Upper lobe of left lung (tissue), 6 donors: ENCODE data around the gene CAMKK2. TPM values are rescaled to one million over a fixed set of nuclear protein-coding genes. Genes with fewer than 3 reads are reported as not detected.

Experiments used
- ATAC-seq, 2 donors: fragments of 200-7000 bp; cut with Tn5 transposase; one replicate each; pipeline ENCODE4 v1.9.1; 2022; ENCODE audit warnings: mild to moderate bottlenecking in 2 of 2, moderate library complexity in 2 of 2; ENCODE audit not compliant: low FRiP score in 2 of 2
- DNase-seq, 2 donors: peaks; one replicate each; pipeline ENCODE4 v3.0.0-alpha.2; 2019 to 2020
- H3K27ac ChIP-seq, 4 donors: fragments of 200-600 bp; sonication (generic); one replicate each; pipeline ENCODE4 v1.5.1; 2016 to 2019
- H3K27me3 ChIP-seq, 4 donors: fragments of 200-600 bp; sonication (generic); one replicate each; pipeline ENCODE4 v1.5.1; 2017 to 2019
- H3K36me3 ChIP-seq, 4 donors: fragments of 200-600 bp; sonication (generic); one replicate each; pipeline ENCODE4 v1.5.1; 2016 to 2019
- H3K4me1 ChIP-seq, 4 donors: fragments of 200-600 bp; sonication (generic); one replicate each; pipeline ENCODE4 v1.5.1; 2018 to 2019
- H3K4me3 ChIP-seq, 4 donors: fragments of 200-600 bp; sonication (generic); one replicate each; pipeline ENCODE4 v1.5.1; 2017 to 2019; ENCODE audit warnings: mild to moderate bottlenecking in 2 of 4, moderate library complexity in 1 of 4
- H3K9me3 ChIP-seq, 4 donors: fragments of 200-600 bp; sonication (generic); one replicate each; pipeline ENCODE4 v1.5.1; 2018 to 2019
- CTCF ChIP-seq, 6 experiments: fragments of 450-650 bp in 4 of 6; fragments of 200-600 bp in 2 of 6; sonication (generic) in 2 of 6; IDR thresholded peaks; one replicate each; pipeline ENCODE4 v1.5.1; 2016 to 2019; ENCODE audit warnings: antibody characterized with exemption in 6 of 6
- EP300 ChIP-seq, 4 donors: sonication (generic); formaldehyde crosslinking; IDR thresholded peaks; one replicate each; pipeline ENCODE4 v1.5.1; 2017; ENCODE audit warnings: antibody characterized with exemption in 4 of 4, control low read depth in 2 of 4
- POLR2A ChIP-seq, 4 donors: fragments of 450-650 bp; IDR thresholded peaks; one replicate each; pipeline ENCODE4 v1.5.1; 2016 to 2017; ENCODE audit warnings: antibody characterized with exemption in 4 of 4, mild to moderate bottlenecking in 2 of 4
- POLR2AphosphoS5 ChIP-seq, 2 donors: sonication (generic); formaldehyde crosslinking; IDR thresholded peaks; one replicate each; pipeline ENCODE4 v1.5.1; 2017; ENCODE audit warnings: antibody characterized with exemption in 2 of 2
- WGBS, 2 donors: methylation state at CpG; one replicate each; pipeline ENCODE4 v1.1.5; 2017 to 2018; 5-methylcytosine and 5-hydroxymethylcytosine counted together
- total RNA-seq, 6 donors: library from RNA; depleted of rRNA in 4 of 6; stranded (reverse); fragments of >200 nt in 4 of 6; gene quantifications; one replicate each; pipeline versions ENCODE4 v1.1.0 to v1.2.1, GENCODE V29; 2016 to 2021
- donor health status: DM: no; HTN: no; CAD: no; lungs with moderate emphysema.
- donor health status: DM: no; HTN: yes; CAD: no; lungs with severe emphysema.

The CAMKK2 gene
- total RNA-seq, 6 donors from 2014 or later, result 27.7 to 63.9 (median 41.7) TPM

GRCh38 chr12:121288158-121288845 is 8.2 kb downstream of the CAMKK2 start:
- Histone ChIP-seq H3K9me3 (no peaks in the 10 kb centered on the region), H3K36me3 (peaks cover 0 to 14% (median under 1%) of the 10 kb centered on the region in 4 donors), H3K27ac (peak overlapping the region; percentile 12 to 51 (median 18)), H3K4me1 (peaks cover 12 to 28% (median 22%) of the 10 kb centered on the region in 4 donors), H3K27me3 (no peaks in the 10 kb centered on the region), H3K4me3 (no peak overlapping the region)
- no peak for DNase-seq
- ATAC-seq, result peak in 1 of 2 donors; percentile 52
- 48 to 62% methylated on average over 8 to 10 of the region's 10 CpGs for WGBS, 2 donors
- no peak for TF ChIP-seq EP300 (IDR thresholded peaks at IDR 0.05)
- TF ChIP-seq POLR2A (IDR thresholded peaks at IDR 0.05), result no peak
- TF ChIP-seq POLR2AphosphoS5 (IDR thresholded peaks at IDR 0.05), result no peak
- TF ChIP-seq CTCF (IDR thresholded peaks at IDR 0.05), result no peak

- peaks cover 0 to 17% (median 2%) of the 10 kb centered on the region in 4 donors for H3K36me3 ChIP-seq
- H3K4me3 ChIP-seq, result no peak overlapping the region
- peak overlapping the region in 2 of 4 donors; percentile 30 to 51 for H3K27ac ChIP-seq
- no peaks in the 10 kb centered on the region for H3K27me3 ChIP-seq
- ATAC-seq (peak in 1 of 2 donors; percentile 40), DNase-seq (no peak)
- TF ChIP-seq EP300 (IDR thresholded peaks at IDR 0.05), result no peak
- no peak for TF ChIP-seq POLR2A (IDR thresholded peaks at IDR 0.05)
- TF ChIP-seq CTCF (IDR thresholded peaks at IDR 0.05), result no peak
- TF ChIP-seq POLR2AphosphoS5 (IDR thresholded peaks at IDR 0.05), result no peak
- 83 to 88% methylated on average over 9 to 10 of the region's 10 CpGs for WGBS, 2 donors
- no peaks in the 10 kb centered on the region for H3K9me3 ChIP-seq
- peaks cover 12 to 28% (median 21%) of the 10 kb centered on the region in 4 donors for H3K4me1 ChIP-seq
Measured at GRCh38 chr12:121287267-121287954, 9.1 kb downstream of the CAMKK2 start.

- DNase-seq, result no peak
- H3K9me3 ChIP-seq, result no peaks in the 10 kb centered on the region
- peaks cover 0 to 12% (median 3%) of the 10 kb centered on the region in 4 donors for H3K36me3 ChIP-seq
- peak overlapping the region in 1 of 4 donors; percentile 77 for H3K27ac ChIP-seq
- no peak overlapping the region for H3K4me3 ChIP-seq
- no peaks in the 10 kb centered on the region for H3K27me3 ChIP-seq
- H3K4me1 ChIP-seq, result peaks cover 12 to 28% (median 21%) of the 10 kb centered on the region in 4 donors
- TF ChIP-seq POLR2A (IDR thresholded peaks at IDR 0.05) (no peak), POLR2AphosphoS5 (IDR thresholded peaks at IDR 0.05) (no peak), EP300 (IDR thresholded peaks at IDR 0.05) (no peak), CTCF (IDR thresholded peaks at IDR 0.05) (no peak)
- ATAC-seq, result no peak
- WGBS, 2 donors, result 93 to 100% methylated on average over 1 of the region's 1 CpG
Measured at GRCh38 chr12:121285856-121286255, 10.7 kb downstream of the CAMKK2 start.

- whole genome bisulfite sequencing, 2 donors, result 78% methylated on average over 7 to 14 of the region's 14 CpGs
- Histone ChIP-seq H3K4me1 (peaks cover 15 to 30% (median 22%) of the 10 kb centered on the region in 4 donors), H3K9me3 (no peaks in the 10 kb centered on the region), H3K27ac (peak overlapping the region; percentile 35 to 77 (median 54)), H3K27me3 (no peaks in the 10 kb centered on the region), H3K36me3 (peaks cover 0 to 9% (median 3%) of the 10 kb centered on the region in 4 donors), H3K4me3 (no peak overlapping the region)
- no peak for ATAC-seq
- DNase-seq, result no peak
- no peak for TF ChIP-seq EP300 (IDR thresholded peaks at IDR 0.05)
- TF ChIP-seq POLR2AphosphoS5 (IDR thresholded peaks at IDR 0.05), result no peak
- TF ChIP-seq POLR2A (IDR thresholded peaks at IDR 0.05), result no peak
- no peak for TF ChIP-seq CTCF (IDR thresholded peaks at IDR 0.05)
Measured at GRCh38 chr12:121284551-121285390, 11.7 kb downstream of the CAMKK2 start.
